Ishikawa (cell line): ENCODE measurements around the gene FARS2.

Experiments used
- CEBPB ChIP-seq: IDR thresholded peaks from 2 replicates; pipeline ENCODE4 v1.6.1; 2012
- CREB1 ChIP-seq: IDR thresholded peaks from 2 replicates; pipeline ENCODE4 v1.6.1; 2012; ENCODE audit warnings: low read depth
- EGR1 ChIP-seq: IDR thresholded peaks from 2 replicates; pipeline ENCODE4 v1.6.1; 2012
- EP300 ChIP-seq: IDR thresholded peaks from 2 replicates; pipeline ENCODE4 v1.6.1; 2012; ENCODE audit warnings: borderline replicate concordance
- FOXM1 ChIP-seq: IDR thresholded peaks from 2 replicates; pipeline ENCODE4 v1.6.1; 2012; ENCODE audit warnings: low read depth, borderline replicate concordance
- MAX ChIP-seq: IDR thresholded peaks from 2 replicates; pipeline ENCODE4 v1.6.1; 2012
- NFIC ChIP-seq: IDR thresholded peaks from 2 replicates; pipeline ENCODE4 v1.6.1; 2012
- RAD21 ChIP-seq: IDR thresholded peaks from 2 replicates; pipeline ENCODE4 v1.6.1; 2012; ENCODE audit warnings: low read depth
- REST ChIP-seq: IDR thresholded peaks from 2 replicates; pipeline ENCODE4 v1.6.1; 2012; ENCODE audit warnings: low read depth, mild to moderate bottlenecking
- TAF1 ChIP-seq: IDR thresholded peaks from 2 replicates; pipeline ENCODE4 v1.6.1; 2012; ENCODE audit warnings: low read depth, mild to moderate bottlenecking
- TCF12 ChIP-seq: IDR thresholded peaks from 2 replicates; pipeline ENCODE4 v1.6.1; 2012; ENCODE audit warnings: low read depth
- TEAD4 ChIP-seq: IDR thresholded peaks from 2 replicates; pipeline ENCODE4 v1.6.1; 2012
- USF1 ChIP-seq: IDR thresholded peaks from 2 replicates; pipeline ENCODE4 v1.6.1; 2012
- YY1 ChIP-seq: IDR thresholded peaks from 2 replicates; pipeline ENCODE4 v1.6.1; 2012; ENCODE audit warnings: low read depth
- ZBTB7A ChIP-seq: IDR thresholded peaks from 2 replicates; pipeline ENCODE4 v1.6.1; 2012; ENCODE audit warnings: low read depth

FARS2 gene

GRCh38 chr6:5260111-5260620, 1.1 kb upstream of the FARS2 start:
- TF ChIP-seq CEBPB (no peak), NFIC (no peak), MAX (peak; percentile 81; the same call in 1 of the 2 replicates), TAF1 (no peak)

DNA sequence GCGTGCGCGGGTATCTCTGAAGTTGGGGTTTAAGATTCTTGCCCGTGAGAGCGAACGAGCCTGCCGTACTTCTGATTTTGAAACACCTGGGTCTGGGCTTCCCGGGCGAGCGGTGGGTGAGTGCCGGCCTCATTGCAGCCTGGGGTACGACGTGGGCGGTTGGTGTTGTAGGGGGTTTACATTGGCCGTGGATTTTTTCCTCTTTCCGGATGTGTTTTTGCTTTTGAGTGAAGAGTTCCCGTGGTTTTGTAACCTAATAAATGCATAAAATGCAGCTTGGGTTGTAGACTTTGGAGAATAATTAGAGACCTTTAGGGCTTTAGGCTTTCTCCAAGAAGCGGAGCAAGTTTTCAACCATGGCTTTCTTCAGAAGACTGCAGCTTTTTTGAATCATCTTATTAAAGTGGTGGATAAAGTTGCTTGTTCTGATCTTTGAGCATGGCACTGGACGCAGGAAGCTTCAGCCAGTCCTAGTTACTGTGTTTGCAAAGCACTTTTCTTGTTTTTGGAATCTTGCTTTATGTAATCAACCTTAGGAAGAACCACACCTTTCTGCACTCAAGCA, 314 bp downstream of the FARS2 start:
- TF ChIP-seq RAD21 (no peak), USF1 (no peak), TAF1 (peak; percentile 28), ZBTB7A (no peak)

DNA sequence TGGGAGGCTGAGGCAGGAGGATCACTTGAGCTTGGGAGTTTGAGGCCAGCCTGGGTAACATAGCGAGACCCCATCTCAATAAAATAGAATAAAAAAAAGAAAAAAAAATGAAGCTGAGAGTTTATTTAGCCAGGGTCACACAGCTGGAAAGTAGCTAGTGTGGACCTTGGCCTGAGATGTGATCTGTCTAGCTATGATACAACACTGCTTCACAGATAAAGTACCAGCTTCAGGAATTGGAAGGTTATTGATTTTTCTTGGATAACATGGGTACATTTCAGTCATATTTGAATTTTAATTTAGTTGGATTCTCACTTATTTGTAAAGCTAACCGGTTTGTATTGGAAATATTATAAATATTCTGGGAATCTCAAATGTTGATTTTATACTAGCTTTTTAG, 5.1 kb downstream of the FARS2 start:
- TF ChIP-seq REST (no peak), ZBTB7A (no peak), TEAD4 (no peak), FOXM1 (no peak), YY1 (no peak), RAD21 (no peak), TCF12 (no peak), TAF1 (no peak), MAX (no peak), EP300 (no peak), CREB1 (no peak), USF1 (no peak), NFIC (no peak), CEBPB (no peak), EGR1 (no peak)

DNA sequence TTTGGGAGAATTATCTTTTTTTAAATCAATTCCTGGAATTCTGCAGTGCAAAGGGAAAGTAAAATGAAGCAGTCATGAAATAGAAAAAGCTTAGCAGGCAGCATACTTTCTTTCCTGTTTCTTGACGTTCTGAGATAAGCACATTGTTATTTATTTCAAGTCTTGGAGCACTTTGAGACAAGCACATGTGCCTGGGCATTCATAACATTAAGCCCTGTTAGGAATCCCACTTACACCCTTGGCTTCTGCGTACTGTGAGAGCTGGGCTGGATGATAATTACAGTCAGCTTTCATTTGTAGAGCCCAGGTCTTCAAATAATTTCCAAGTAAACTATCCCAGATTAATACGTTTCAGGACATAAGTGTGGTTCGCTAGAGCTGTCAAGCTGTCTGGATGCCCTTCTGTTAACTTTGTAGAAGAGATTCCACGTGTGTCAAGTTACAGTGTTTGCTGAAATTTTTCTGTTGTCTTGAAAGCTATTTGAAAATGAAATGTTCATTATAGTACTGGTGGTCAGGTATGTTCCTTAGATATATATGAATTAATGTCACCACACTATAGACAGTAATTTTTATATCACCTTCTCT, 8.9 kb downstream of the FARS2 start:
- no peak for TF ChIP-seq MAX

DNA sequence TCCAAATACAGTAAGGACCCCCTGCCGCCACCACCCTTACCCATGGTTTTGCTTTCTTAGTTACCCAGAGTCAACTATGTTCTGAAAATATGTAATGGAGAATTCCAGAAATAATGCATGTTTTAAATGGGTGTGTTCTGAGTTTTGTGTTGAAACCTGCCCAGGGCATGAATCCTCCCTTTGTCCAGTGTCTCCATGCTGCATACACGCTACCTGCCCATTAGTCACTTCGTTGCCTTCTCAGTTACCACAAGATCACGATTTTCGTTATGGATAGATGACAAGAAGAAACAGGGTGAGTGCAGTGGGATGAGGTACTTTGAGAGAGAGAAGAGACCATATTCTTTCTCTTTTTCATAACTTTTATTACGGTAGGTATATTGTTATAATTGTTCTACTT, 10.6 kb downstream of the FARS2 start:
- no peak for TF ChIP-seq TCF12
- no peak for TF ChIP-seq REST
- no peak for TF ChIP-seq YY1
- TF ChIP-seq CREB1, result no peak
- TF ChIP-seq RAD21, result no peak
- TF ChIP-seq USF1, result no peak
- TF ChIP-seq NFIC, result no peak
- no peak for TF ChIP-seq MAX
- TF ChIP-seq CEBPB, result no peak
- TF ChIP-seq EGR1, result no peak
- TF ChIP-seq ZBTB7A, result no peak
- no peak for TF ChIP-seq TEAD4
- no peak for TF ChIP-seq TAF1
- no peak for TF ChIP-seq EP300
- TF ChIP-seq FOXM1, result no peak

DNA sequence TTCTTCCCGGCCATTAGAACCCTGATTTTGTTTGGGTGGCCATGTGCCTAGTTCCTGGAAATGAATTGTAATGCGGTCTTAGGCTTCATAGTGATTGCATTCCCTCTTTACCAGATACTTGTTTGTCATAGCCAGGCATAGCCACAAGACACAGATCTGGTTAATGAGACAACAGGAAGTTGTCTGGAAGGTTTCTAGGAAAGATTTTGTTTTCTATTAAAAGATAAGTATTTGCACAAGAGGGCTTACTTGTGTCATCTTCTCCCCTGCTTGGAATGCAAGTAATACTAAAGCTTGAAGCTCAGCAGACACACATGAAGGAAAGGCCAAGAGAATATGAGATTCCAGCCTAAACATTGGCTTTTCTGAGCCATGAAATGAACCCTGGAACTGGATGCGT, 12.9 kb downstream of the FARS2 start:
- TF ChIP-seq USF1 (no peak), RAD21 (no peak), CREB1 (no peak), TAF1 (no peak), ZBTB7A (no peak), YY1 (no peak), FOXM1 (no peak), NFIC (no peak), EP300 (no peak)
